ENCODE measurements around the gene IL12RB2. TPM values are rescaled to one million over a fixed set of nuclear protein-coding genes. Genes with fewer than 3 reads are reported as not detected.

Gene IL12RB2
- total RNA-seq, 6 experiments from 2014 or later = 0.12 to 1.3 (median 0.31) TPM

DNA sequence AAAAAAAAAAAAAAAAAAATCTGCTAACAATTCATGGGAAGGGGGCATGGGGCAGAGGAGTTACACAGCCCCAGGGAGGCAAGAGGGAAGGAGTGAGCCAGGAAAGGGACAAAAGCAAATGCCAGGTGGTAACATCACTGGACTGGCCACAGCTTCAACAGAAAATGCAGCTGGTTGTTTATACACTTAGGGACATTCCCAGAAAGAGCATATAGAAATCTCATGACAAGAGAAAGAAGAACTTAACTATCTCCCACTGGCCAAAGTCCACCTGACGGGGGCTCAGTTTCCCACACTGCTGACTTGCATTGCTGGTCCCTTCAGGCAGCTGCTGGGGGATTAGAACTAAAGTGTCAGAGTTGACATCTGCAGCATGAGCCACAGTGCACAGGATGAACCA, 14.8 kb downstream of the IL12RB2 start:
- intact Hi-C loops (cut with DNase I) = no loop called here
- H3K27ac ChIP-seq = no peak overlapping the region
- H3K9me3 ChIP-seq = no peaks in the 10 kb centered on the region
- 86% methylated on average over 1 of the region's 1 CpG for WGBS (ENCODE audit: insufficient coverage, low coverage, low lambda C conversion rate, missing lambda C conversion rate)
- no peaks in the 10 kb centered on the region for H3K27me3 ChIP-seq
- no peak for TF ChIP-seq POLR2A (IDR thresholded peaks at IDR 0.05)
- TF ChIP-seq, protein P1, sequence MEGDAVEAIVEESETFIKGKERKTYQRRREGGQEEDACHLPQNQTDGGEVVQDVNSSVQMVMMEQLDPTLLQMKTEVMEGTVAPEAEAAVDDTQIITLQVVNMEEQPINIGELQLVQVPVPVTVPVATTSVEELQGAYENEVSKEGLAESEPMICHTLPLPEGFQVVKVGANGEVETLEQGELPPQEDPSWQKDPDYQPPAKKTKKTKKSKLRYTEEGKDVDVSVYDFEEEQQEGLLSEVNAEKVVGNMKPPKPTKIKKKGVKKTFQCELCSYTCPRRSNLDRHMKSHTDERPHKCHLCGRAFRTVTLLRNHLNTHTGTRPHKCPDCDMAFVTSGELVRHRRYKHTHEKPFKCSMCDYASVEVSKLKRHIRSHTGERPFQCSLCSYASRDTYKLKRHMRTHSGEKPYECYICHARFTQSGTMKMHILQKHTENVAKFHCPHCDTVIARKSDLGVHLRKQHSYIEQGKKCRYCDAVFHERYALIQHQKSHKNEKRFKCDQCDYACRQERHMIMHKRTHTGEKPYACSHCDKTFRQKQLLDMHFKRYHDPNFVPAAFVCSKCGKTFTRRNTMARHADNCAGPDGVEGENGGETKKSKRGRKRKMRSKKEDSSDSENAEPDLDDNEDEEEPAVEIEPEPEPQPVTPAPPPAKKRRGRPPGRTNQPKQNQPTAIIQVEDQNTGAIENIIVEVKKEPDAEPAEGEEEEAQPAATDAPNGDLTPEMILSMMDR (IDR thresholded peaks at IDR 0.05) = no peak
- ATAC-seq = no peak
- H3K4me1 ChIP-seq = no peaks in the 10 kb centered on the region
- no peaks in the 10 kb centered on the region for H3K36me3 ChIP-seq
- no peak for DNase-seq
- no peak overlapping the region for H3K4me3 ChIP-seq

DNA sequence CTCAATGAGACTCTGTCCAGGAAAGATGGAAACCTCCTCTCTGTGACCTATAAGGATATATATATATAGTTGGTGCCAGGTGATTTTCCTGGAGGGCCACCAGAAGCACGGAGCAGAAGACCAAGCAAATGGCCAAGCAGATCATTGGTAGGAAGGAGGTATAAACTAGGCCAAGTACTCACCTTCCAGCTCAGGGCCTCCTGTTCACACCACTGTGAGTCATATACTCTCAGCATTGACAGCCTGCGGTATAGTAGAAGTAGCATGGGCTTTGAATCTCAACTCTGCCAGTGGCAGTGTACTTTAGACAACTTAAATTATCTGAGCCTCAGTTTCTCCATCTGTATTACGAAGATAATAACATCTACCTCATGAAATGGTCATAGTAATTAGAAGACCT, 15.4 kb downstream of the IL12RB2 start:
- H3K9me3 ChIP-seq = no peaks in the 10 kb centered on the region
- no peak overlapping the region for H3K4me3 ChIP-seq
- 92% methylated on average over 3 of the region's 3 CpGs for WGBS (ENCODE audit: insufficient coverage, low coverage, low lambda C conversion rate, missing lambda C conversion rate)
- no peak for DNase-seq
- H3K27ac ChIP-seq = no peak overlapping the region
- intact Hi-C loops (cut with DNase I) = no loop called here
- no peaks in the 10 kb centered on the region for H3K4me1 ChIP-seq
- TF ChIP-seq POLR2A (IDR thresholded peaks at IDR 0.05) = no peak
- TF ChIP-seq, protein P1 (IDR thresholded peaks at IDR 0.05) = no peak
- H3K36me3 ChIP-seq = no peaks in the 10 kb centered on the region
- ATAC-seq = peak in 1 of 4 donors; percentile 16
- no peaks in the 10 kb centered on the region for H3K27me3 ChIP-seq

DNA sequence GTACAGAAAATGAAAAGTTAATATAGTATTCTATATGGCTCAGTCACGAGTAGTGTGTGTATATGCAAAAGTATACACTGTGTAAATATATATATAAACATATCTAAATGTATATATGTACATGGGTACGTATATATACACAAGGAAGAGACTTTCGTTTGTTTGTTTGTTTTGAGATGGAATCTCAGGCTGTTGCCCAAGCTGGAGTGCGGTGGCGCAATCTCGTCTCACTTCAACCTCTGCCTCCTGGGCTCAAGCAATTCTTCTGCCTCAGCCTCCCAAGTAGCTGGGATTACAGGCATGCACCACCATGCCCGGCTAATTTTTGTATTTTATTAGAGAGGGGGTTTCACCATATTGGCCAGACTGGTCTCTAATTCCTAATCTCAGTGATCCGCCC, 16.4 kb downstream of the IL12RB2 start:
- Histone ChIP-seq H3K27ac (no peak overlapping the region), H3K9me3 (no peaks in the 10 kb centered on the region), H3K27me3 (no peaks in the 10 kb centered on the region), H3K4me1 (no peaks in the 10 kb centered on the region), H3K4me3 (no peak overlapping the region), H3K36me3 (no peaks in the 10 kb centered on the region)
- no peak for ATAC-seq
- intact Hi-C loops (cut with DNase I) = no loop called here
- no peak for DNase-seq
- WGBS (ENCODE audit: insufficient coverage, low coverage, low lambda C conversion rate, missing lambda C conversion rate) = 68% methylated on average over 8 of the region's 8 CpGs
- TF ChIP-seq POLR2A (IDR thresholded peaks at IDR 0.05) = no peak
- TF ChIP-seq, protein P1 (IDR thresholded peaks at IDR 0.05) = no peak

DNA sequence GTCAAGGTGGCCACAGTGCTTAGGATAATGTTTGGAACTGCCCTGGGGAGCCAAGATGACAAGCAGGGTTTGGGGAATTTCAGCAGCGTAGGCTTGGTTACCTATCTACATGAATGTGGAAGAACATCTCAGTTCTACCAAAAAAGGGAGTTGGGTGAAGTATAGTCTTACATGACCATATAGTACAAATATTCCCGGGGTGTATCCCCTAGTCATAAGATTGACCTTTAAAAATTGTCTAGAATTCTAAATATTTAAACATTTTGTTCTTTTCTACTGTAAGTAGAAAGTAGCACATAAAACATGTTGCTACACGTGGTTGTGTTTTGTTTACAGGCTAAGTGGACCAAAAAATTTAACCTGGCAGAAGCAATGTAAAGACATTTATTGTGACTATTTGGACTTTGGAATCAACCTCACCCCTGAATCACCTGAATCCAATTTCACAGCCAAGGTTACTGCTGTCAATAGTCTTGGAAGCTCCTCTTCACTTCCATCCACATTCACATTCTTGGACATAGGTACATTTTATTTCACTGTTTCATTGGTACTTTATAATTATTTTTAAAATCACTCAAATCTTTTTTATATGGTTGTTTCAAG, 20.3 kb downstream of the IL12RB2 start:
- TF ChIP-seq, protein P1 (IDR thresholded peaks at IDR 0.05) = no peak
- no peak for TF ChIP-seq POLR2A (IDR thresholded peaks at IDR 0.05)
- 58% methylated on average over 3 of the region's 3 CpGs for WGBS (ENCODE audit: insufficient coverage, low coverage, low lambda C conversion rate, missing lambda C conversion rate)
- Histone ChIP-seq H3K27me3 (no peaks in the 10 kb centered on the region), H3K4me1 (no peaks in the 10 kb centered on the region), H3K4me3 (no peak overlapping the region), H3K36me3 (no peaks in the 10 kb centered on the region), H3K9me3 (no peaks in the 10 kb centered on the region), H3K27ac (no peak overlapping the region)
- no peak for DNase-seq
- no peak for ATAC-seq
- intact Hi-C loops (cut with DNase I) = no loop called here
